22Rv1 (cell line): ENCODE measurements around the gene PFKFB2.

Experiments used
- ZFX ChIP-seq: fragments of 450-650 bp; IDR thresholded peaks from 2 replicates; pipeline ENCODE4 v1.6.1; 2017; ENCODE audit warnings: antibody characterized with exemption, borderline replicate concordance
- TF ChIP-seq, protein P1 (sequence below): fragments of 450-650 bp; IDR thresholded peaks from 2 replicates; pipeline ENCODE4 v1.5.1; 2017; ENCODE audit warnings: mild to moderate bottlenecking

DNA sequence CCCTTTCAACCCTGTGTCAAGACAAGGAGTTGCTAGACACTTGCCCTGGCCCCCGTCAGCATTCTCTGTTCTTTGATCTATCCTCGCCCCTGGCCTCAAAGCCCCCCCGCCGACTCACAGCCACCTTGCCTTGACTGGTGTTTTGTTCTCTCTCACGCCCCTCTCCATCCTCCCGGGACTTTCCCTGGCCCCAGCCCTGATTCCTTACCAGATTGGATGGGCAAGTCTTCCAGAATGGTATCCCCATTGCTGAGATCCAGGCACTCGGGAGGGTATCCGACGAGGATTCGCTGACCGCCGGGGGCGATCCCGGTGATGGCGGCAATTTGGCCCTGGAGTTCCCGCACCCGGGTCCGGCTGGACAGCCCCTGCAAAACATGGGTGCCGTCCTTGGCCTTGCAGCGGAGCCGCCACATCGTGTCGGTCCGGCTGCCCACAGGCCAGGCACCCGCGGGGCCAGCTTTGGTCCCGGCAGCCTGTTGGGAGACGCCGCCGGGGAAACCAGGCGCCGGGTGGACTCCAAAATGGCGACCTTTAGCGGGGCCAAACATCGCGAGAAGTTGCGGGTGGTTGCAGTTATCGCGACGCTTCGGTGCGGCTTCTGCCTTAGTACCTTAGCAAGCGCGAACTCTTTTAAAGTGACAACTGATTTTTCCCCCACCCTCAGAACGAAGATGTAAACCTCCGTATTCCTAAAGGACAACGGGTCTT, 2.4 kb upstream of the PFKFB2 start:
- TF ChIP-seq, protein P1, sequence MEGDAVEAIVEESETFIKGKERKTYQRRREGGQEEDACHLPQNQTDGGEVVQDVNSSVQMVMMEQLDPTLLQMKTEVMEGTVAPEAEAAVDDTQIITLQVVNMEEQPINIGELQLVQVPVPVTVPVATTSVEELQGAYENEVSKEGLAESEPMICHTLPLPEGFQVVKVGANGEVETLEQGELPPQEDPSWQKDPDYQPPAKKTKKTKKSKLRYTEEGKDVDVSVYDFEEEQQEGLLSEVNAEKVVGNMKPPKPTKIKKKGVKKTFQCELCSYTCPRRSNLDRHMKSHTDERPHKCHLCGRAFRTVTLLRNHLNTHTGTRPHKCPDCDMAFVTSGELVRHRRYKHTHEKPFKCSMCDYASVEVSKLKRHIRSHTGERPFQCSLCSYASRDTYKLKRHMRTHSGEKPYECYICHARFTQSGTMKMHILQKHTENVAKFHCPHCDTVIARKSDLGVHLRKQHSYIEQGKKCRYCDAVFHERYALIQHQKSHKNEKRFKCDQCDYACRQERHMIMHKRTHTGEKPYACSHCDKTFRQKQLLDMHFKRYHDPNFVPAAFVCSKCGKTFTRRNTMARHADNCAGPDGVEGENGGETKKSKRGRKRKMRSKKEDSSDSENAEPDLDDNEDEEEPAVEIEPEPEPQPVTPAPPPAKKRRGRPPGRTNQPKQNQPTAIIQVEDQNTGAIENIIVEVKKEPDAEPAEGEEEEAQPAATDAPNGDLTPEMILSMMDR, result no peak
- no peak for TF ChIP-seq ZFX
